DOHH2 (cell line): ENCODE measurements around the gene OTOF.

Source experiments
- EZH2phosphoT487 ChIP-seq: fragments of 200-600 bp; sonication (generic); IDR thresholded peaks from 2 replicates; pipeline ENCODE4 v1.6.1; 2017; ENCODE audit warnings: borderline replicate concordance, mild to moderate bottlenecking, antibody characterized with exemption, low read length, moderate library complexity, mixed read lengths
- TF ChIP-seq, protein P1 (sequence below): fragments of 200-600 bp; sonication (generic); IDR thresholded peaks from one replicate; pipeline ENCODE4 v1.5.1; 2014; ENCODE audit warnings: antibody characterized with exemption, mild to moderate bottlenecking, low read depth, low read length; ENCODE audit not compliant: poor library complexity, severe bottlenecking

GRCh38 chr2:26444236-26444635 lies 33.7 kb downstream of the OTOF start:
- TF ChIP-seq, protein P1, sequence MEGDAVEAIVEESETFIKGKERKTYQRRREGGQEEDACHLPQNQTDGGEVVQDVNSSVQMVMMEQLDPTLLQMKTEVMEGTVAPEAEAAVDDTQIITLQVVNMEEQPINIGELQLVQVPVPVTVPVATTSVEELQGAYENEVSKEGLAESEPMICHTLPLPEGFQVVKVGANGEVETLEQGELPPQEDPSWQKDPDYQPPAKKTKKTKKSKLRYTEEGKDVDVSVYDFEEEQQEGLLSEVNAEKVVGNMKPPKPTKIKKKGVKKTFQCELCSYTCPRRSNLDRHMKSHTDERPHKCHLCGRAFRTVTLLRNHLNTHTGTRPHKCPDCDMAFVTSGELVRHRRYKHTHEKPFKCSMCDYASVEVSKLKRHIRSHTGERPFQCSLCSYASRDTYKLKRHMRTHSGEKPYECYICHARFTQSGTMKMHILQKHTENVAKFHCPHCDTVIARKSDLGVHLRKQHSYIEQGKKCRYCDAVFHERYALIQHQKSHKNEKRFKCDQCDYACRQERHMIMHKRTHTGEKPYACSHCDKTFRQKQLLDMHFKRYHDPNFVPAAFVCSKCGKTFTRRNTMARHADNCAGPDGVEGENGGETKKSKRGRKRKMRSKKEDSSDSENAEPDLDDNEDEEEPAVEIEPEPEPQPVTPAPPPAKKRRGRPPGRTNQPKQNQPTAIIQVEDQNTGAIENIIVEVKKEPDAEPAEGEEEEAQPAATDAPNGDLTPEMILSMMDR = no peak
- TF ChIP-seq EZH2phosphoT487 = no peak
